Astrocyte (in vitro differentiated cells and primary cell): Measurements from ENCODE around the gene MPP7.

Experiments used
- EZH2 ChIP-seq: IDR thresholded peaks from 2 replicates; pipeline ENCODE4 v1.6.1; 2012; ENCODE audit warnings: mild to moderate bottlenecking, low read length, inconsistent platforms; ENCODE audit not compliant: insufficient read depth
- TF ChIP-seq, protein P1 (sequence below): IDR thresholded peaks from 2 replicates; pipeline ENCODE4 v1.5.1; 2011; ENCODE audit warnings: low read depth, mild to moderate bottlenecking, inconsistent platforms, low read length, moderate library complexity; ENCODE audit not compliant: insufficient read depth

- TF ChIP-seq, protein P1, sequence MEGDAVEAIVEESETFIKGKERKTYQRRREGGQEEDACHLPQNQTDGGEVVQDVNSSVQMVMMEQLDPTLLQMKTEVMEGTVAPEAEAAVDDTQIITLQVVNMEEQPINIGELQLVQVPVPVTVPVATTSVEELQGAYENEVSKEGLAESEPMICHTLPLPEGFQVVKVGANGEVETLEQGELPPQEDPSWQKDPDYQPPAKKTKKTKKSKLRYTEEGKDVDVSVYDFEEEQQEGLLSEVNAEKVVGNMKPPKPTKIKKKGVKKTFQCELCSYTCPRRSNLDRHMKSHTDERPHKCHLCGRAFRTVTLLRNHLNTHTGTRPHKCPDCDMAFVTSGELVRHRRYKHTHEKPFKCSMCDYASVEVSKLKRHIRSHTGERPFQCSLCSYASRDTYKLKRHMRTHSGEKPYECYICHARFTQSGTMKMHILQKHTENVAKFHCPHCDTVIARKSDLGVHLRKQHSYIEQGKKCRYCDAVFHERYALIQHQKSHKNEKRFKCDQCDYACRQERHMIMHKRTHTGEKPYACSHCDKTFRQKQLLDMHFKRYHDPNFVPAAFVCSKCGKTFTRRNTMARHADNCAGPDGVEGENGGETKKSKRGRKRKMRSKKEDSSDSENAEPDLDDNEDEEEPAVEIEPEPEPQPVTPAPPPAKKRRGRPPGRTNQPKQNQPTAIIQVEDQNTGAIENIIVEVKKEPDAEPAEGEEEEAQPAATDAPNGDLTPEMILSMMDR, result no peak
- TF ChIP-seq EZH2, result no peak
These were observed 29.5 kb downstream of the MPP7 start for GRCh38 chr10:28273343-28273742.
